ENCODE measurements around the gene VAT1L. TPM values are rescaled to one million over a fixed set of nuclear protein-coding genes. Genes with fewer than 3 reads are reported as not detected.

The VAT1L gene
- total and polyA plus RNA-seq, 2 experiments from 2014 or later: 11.0 to 24.4 TPM

DNA sequence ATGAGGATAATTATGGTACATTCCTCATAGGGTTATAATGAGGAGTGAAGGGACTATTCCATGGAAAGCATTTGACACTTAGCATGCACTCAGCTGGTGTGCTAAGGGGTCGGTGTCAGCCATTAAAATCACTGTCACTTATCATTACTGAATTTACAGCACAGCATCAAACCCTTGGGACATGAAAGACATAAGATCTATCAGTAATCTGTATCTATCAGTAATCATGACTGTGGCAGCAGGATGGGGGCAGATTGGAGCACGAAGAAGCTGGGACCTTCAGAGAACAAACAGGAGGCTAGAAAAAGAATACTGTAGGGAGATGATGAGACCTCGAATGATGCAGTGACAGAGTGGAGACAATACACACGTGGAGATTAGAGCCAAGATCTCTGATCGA is 160.5 kb downstream of the VAT1L start (continued):
- TF ChIP-seq, protein P1, sequence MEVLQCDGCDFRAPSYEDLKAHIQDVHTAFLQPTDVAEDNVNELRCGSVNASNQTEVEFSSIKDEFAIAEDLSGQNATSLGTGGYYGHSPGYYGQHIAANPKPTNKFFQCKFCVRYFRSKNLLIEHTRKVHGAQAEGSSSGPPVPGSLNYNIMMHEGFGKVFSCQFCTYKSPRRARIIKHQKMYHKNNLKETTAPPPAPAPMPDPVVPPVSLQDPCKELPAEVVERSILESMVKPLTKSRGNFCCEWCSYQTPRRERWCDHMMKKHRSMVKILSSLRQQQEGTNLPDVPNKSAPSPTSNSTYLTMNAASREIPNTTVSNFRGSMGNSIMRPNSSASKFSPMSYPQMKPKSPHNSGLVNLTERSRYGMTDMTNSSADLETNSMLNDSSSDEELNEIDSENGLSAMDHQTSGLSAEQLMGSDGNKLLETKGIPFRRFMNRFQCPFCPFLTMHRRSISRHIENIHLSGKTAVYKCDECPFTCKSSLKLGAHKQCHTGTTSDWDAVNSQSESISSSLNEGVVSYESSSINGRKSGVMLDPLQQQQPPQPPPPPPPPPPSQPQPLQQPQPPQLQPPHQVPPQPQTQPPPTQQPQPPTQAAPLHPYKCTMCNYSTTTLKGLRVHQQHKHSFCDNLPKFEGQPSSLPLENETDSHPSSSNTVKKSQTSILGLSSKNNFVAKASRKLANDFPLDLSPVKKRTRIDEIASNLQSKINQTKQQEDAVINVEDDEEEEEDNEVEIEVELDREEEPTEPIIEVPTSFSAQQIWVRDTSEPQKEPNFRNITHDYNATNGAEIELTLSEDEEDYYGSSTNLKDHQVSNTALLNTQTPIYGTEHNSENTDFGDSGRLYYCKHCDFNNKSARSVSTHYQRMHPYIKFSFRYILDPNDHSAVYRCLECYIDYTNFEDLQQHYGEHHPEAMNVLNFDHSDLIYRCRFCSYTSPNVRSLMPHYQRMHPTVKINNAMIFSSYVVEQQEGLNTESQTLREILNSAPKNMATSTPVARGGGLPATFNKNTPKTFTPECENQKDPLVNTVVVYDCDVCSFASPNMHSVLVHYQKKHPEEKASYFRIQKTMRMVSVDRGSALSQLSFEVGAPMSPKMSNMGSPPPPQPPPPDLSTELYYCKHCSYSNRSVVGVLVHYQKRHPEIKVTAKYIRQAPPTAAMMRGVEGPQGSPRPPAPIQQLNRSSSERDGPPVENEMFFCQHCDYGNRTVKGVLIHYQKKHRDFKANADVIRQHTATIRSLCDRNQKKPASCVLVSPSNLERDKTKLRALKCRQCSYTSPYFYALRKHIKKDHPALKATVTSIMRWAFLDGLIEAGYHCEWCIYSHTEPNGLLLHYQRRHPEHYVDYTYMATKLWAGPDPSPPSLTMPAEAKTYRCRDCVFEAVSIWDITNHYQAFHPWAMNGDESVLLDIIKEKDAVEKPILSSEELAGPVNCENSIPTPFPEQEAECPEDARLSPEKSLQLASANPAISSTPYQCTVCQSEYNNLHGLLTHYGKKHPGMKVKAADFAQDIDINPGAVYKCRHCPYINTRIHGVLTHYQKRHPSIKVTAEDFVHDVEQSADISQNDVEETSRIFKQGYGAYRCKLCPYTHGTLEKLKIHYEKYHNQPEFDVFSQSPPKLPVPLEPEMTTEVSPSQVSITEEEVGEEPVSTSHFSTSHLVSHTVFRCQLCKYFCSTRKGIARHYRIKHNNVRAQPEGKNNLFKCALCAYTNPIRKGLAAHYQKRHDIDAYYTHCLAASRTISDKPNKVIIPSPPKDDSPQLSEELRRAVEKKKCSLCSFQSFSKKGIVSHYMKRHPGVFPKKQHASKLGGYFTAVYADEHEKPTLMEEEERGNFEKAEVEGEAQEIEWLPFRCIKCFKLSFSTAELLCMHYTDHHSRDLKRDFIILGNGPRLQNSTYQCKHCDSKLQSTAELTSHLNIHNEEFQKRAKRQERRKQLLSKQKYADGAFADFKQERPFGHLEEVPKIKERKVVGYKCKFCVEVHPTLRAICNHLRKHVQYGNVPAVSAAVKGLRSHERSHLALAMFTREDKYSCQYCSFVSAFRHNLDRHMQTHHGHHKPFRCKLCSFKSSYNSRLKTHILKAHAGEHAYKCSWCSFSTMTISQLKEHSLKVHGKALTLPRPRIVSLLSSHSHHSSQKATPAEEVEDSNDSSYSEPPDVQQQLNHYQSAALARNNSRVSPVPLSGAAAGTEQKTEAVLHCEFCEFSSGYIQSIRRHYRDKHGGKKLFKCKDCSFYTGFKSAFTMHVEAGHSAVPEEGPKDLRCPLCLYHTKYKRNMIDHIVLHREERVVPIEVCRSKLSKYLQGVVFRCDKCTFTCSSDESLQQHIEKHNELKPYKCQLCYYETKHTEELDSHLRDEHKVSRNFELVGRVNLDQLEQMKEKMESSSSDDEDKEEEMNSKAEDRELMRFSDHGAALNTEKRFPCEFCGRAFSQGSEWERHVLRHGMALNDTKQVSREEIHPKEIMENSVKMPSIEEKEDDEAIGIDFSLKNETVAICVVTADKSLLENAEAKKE (CRISPR knock-in tag; IDR thresholded peaks at IDR 0.05): no peak
- TF ChIP-seq CREB1 (CRISPR knock-in tag; IDR thresholded peaks at IDR 0.05; ENCODE audit: low read depth) (no peak), POLR2AphosphoS5 (IDR thresholded peaks at IDR 0.05; ENCODE audit: low read depth) (no peak), JUNB (IDR thresholded peaks at IDR 0.05; ENCODE audit: unreplicated experiment) (no peak), EZH2 (IDR thresholded peaks at IDR 0.05; ENCODE audit: low read depth, unreplicated experiment) (no peak), ZNF114 (CRISPR knock-in tag; IDR thresholded peaks at IDR 0.05) (no peak), ZNF331 (CRISPR knock-in tag; IDR thresholded peaks at IDR 0.05; ENCODE audit: low read depth) (no peak), STAT1 (IDR thresholded peaks at IDR 0.05; ENCODE audit: unreplicated experiment) (no peak)
- TF ChIP-seq, protein P2, sequence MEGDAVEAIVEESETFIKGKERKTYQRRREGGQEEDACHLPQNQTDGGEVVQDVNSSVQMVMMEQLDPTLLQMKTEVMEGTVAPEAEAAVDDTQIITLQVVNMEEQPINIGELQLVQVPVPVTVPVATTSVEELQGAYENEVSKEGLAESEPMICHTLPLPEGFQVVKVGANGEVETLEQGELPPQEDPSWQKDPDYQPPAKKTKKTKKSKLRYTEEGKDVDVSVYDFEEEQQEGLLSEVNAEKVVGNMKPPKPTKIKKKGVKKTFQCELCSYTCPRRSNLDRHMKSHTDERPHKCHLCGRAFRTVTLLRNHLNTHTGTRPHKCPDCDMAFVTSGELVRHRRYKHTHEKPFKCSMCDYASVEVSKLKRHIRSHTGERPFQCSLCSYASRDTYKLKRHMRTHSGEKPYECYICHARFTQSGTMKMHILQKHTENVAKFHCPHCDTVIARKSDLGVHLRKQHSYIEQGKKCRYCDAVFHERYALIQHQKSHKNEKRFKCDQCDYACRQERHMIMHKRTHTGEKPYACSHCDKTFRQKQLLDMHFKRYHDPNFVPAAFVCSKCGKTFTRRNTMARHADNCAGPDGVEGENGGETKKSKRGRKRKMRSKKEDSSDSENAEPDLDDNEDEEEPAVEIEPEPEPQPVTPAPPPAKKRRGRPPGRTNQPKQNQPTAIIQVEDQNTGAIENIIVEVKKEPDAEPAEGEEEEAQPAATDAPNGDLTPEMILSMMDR (conservative IDR thresholded peaks at IDR 0.05; ENCODE audit: low read depth in 2 of 2): no peak
- TF ChIP-seq, protein P3, sequence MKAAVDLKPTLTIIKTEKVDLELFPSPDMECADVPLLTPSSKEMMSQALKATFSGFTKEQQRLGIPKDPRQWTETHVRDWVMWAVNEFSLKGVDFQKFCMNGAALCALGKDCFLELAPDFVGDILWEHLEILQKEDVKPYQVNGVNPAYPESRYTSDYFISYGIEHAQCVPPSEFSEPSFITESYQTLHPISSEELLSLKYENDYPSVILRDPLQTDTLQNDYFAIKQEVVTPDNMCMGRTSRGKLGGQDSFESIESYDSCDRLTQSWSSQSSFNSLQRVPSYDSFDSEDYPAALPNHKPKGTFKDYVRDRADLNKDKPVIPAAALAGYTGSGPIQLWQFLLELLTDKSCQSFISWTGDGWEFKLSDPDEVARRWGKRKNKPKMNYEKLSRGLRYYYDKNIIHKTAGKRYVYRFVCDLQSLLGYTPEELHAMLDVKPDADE (IDR thresholded peaks at IDR 0.05): no peak

Measured in GM23338 (cell line).